ENCODE measurements around the gene IMMP2L.

- TF ChIP-seq CTCF (IDR thresholded peaks at IDR 0.05) (no peak), POLR2A (IDR thresholded peaks at IDR 0.05) (no peak)
Measured at GRCh38 chr7:110877016-110877415, 685.3 kb downstream of the IMMP2L start.

Measured in thyroid gland (tissue), 4 donors.